Activated T-cell treated with anti-CD3 and anti-CD28 coated beads, Interleukin-2, amount 50 U/mL, for 48 hours (primary cell): ENCODE measurements around the gene OR4X2.
"Not testable (repeated sequence)": the region's sequence is repeated elsewhere in the genome, so short reads cannot be mapped to it uniquely, and the experiment has no call there.

Experiments used
- DNase-seq, 2 experiments: peaks; one replicate each; pipeline ENCODE4 v3.0.0-alpha.2; 2020

OR4X2 gene

GRCh38 chr11:48244804-48245203 lies at the start of gene OR4X2:
Gene OR4X2 (plus strand): TSS chr11:48245104. CDS start chr11:48245104, 0 bp downstream.
- DNase-seq: no peak

- DNase-seq: no peak
These were observed 37.0 kb upstream of the OR4X2 start for GRCh38 chr11:48207881-48208280.

GRCh38 chr11:48210052-48210451 lies 34.9 kb upstream of the OR4X2 start:
- DNase-seq: no peak

GRCh38 chr11:48216510-48216909 lies 28.4 kb upstream of the OR4X2 start, which contains the start of gene OR4B1:
Gene OR4B1 (plus strand): TSS chr11:48216810. CDS start chr11:48216810, 0 bp downstream.
- DNase-seq: no peak

- no peak for DNase-seq
These were observed 16.1 kb upstream of the OR4X2 start for GRCh38 chr11:48228761-48229160.

GRCh38 chr11:48230057-48230456 lies 14.8 kb upstream of the OR4X2 start:
- DNase-seq: not testable (repeated sequence)

GRCh38 chr11:48237727-48238126 lies 7.2 kb upstream of the OR4X2 start:
- no peak for DNase-seq

GRCh38 chr11:48242501-48242900 lies 2.4 kb upstream of the OR4X2 start:
- DNase-seq: no peak

- DNase-seq: no peak
These were observed 4.0 kb downstream of the OR4X2 start for GRCh38 chr11:48248902-48249301.

GRCh38 chr11:48261600-48261999 lies 16.7 kb downstream of the OR4X2 start:
- no peak for DNase-seq

GRCh38 chr11:48263423-48263911 lies 18.6 kb downstream of the OR4X2 start, which contains the start of gene OR4X1:
Gene OR4X1 (plus strand): TSS chr11:48263861. CDS start chr11:48263861, 0 bp downstream.
- no peak for DNase-seq

GRCh38 chr11:48270621-48271020 lies 25.7 kb downstream of the OR4X2 start:
- DNase-seq: no peak

- DNase-seq: no peak
These were observed 27.7 kb downstream of the OR4X2 start for GRCh38 chr11:48272606-48273005.
